Cardiac septum (tissue), 1 donor: ENCODE data around the gene DNAAF6. TPM values are rescaled to one million over a fixed set of nuclear protein-coding genes. Genes with fewer than 3 reads are reported as not detected.

Source experiments
- DNase-seq: peaks from one replicate; pipeline ENCODE4 v3.0.0-alpha.2; 2020; ENCODE audit warnings: low spot score
- intact Hi-C: fragments of 100-400 bp; cut with DNase I; formaldehyde crosslinking; loops from one replicate; pipeline ENCODE4 v1.14.0; 2022
- total RNA-seq: library from RNA; stranded (reverse); fragmentation: NEBNext Ultra II Directional; extraction: Animal tissue kit (Norgen Biotek cat#: 25700); gene quantifications from one replicate; pipeline ENCODE4 v1.2.1, GENCODE V29; 2021
- donor health status: DM: no; HTN: no; CAD: no.

Gene DNAAF6
- total RNA-seq, 1 donor from 2014 or later: not detected

GRCh38 chrX:107288676-107289075 is 82.3 kb downstream of the DNAAF6 start:
- intact Hi-C loops: no loop called here
- no peak for DNase-seq

- DNase-seq: no peak
- intact Hi-C loops: no loop called here
Observed at GRCh38 chrX:107290019-107290418, 83.6 kb downstream of the DNAAF6 start.

GRCh38 chrX:107293056-107293455 is 86.6 kb downstream of the DNAAF6 start:
- intact Hi-C loops: no loop called here
- no peak for DNase-seq

Other genes starting within 250 kb of the DNAAF6 start
- gene MORC4, start 206.4 kb upstream of the DNAAF6 start, total RNA-seq: 3.6 TPM
- 15.5 TPM for gene RBM41, start 87.8 kb upstream of the DNAAF6 start, total RNA-seq
- gene NUP62CL, start 178 bp upstream of the DNAAF6 start, total RNA-seq: 1.3 TPM
- gene FRMPD3, start 243.0 kb downstream of the DNAAF6 start, total RNA-seq: 0.05 TPM